SH-SY5Y (cell line): ENCODE data around the gene LRRFIP2.

Source experiments
- GATA2 ChIP-seq: IDR thresholded peaks from 2 replicates; pipeline ENCODE4 v1.6.1; 2011; ENCODE audit warnings: mild to moderate bottlenecking, low read depth, low read length
- GATA3 ChIP-seq: IDR thresholded peaks from 2 replicates; pipeline ENCODE4 v1.6.1; 2011; ENCODE audit warnings: low read depth, mild to moderate bottlenecking, low read length, moderate library complexity

- TF ChIP-seq GATA2 (no peak), GATA3 (no peak)
These were observed 27.7 kb upstream of the LRRFIP2 start for GRCh38 chr3:37202035-37202434.
